ENCODE data around the gene LY86. TPM values are rescaled to one million over a fixed set of nuclear protein-coding genes. Genes with fewer than 3 reads are reported as not detected.

Gene LY86
- total and polyA plus RNA-seq, 2 of the 13 experiments (the other 11 are each of a cell fraction or from before 2014, with no cell fraction given) = not detected

- in situ Hi-C loops (cut with HindIII; ENCODE audit: extremely low pct_ligation_motif_present, low pct_unique_long_range_greater_than_20kb) = no loop called here
- ATAC-seq = no peak
- H3K4me1 ChIP-seq (ENCODE audit: insufficient read depth, low read length) = no peaks in the 10 kb centered on the region
- CTCF ChIA-PET (ENCODE audit: low intra/inter-chr PET ratio, low total read pairs) = no interaction called here
- H3K27ac ChIP-seq (ENCODE audit: extremely low read length, insufficient read depth, low read length) = no peak overlapping the region
- H3K9ac ChIP-seq (ENCODE audit: insufficient read depth, low read depth, low read length) = no peak overlapping the region
- peaks cover 0 to 27% of the 10 kb centered on the region in 2 experiments; a peak in 3 of 5 replicates for H3K27me3 ChIP-seq (ENCODE audit: control insufficient read depth in 1 of 2, insufficient read depth in 2 of 2, low read length in 2 of 2)
- H3K9me3 ChIP-seq (ENCODE audit: low read length) = no peaks in the 10 kb centered on the region
- WGBS (ENCODE audit: low lambda C conversion rate) = 0% methylated on average over 1 of the region's 2 CpGs
- POLR2A ChIA-PET = no interaction called here
- H4K20me1 ChIP-seq (ENCODE audit: insufficient read depth, low read length) = no peaks in the 10 kb centered on the region
- intact Hi-C loops (cut with micrococcal nuclease; ENCODE audit: unreplicated experiment) = no loop called here
- H2AFZ ChIP-seq (ENCODE audit: low read length) = no peak overlapping the region
- H3K36me3 ChIP-seq (replicated peaks in 1 of 2; ENCODE audit: control insufficient read depth in 1 of 2, insufficient read depth in 2 of 2, low read length in 2 of 2) = no peaks in the 10 kb centered on the region
- no peak for FAIRE-seq
- H3K79me2 ChIP-seq (ENCODE audit: insufficient read depth, low read length) = no peaks in the 10 kb centered on the region
- no peak for TF ChIP-seq ZNF574 (CRISPR knock-in tag; IDR thresholded peaks at IDR 0.05)
- TF ChIP-seq HOXD1 (CRISPR knock-in tag; IDR thresholded peaks at IDR 0.05) = no peak
- TF ChIP-seq, protein P1, sequence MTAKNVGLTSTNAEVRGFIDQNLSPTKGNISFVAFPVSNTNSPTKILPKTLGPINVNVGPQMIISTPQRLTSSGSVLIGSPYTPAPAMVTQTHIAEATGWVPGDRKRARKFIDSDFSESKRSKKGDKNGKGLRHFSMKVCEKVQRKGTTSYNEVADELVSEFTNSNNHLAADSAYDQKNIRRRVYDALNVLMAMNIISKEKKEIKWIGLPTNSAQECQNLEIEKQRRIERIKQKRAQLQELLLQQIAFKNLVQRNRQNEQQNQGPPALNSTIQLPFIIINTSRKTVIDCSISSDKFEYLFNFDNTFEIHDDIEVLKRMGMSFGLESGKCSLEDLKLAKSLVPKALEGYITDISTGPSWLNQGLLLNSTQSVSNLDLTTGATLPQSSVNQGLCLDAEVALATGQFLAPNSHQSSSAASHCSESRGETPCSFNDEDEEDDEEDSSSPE (CRISPR knock-in tag; IDR thresholded peaks at IDR 0.05) = no peak
- TF ChIP-seq RBM39 (IDR thresholded peaks at IDR 0.05; ENCODE audit: low read depth, low read length, poor library complexity, severe bottlenecking) = no peak
- TF ChIP-seq ZBTB7A (CRISPR knock-in tag; IDR thresholded peaks at IDR 0.05) = no peak
- no peak for TF ChIP-seq MXD3 (CRISPR knock-in tag; IDR thresholded peaks at IDR 0.05)
- no peak for TF ChIP-seq ZNF143 (CRISPR knock-in tag; IDR thresholded peaks at IDR 0.05)
- no peak for TF ChIP-seq ZNF572 (CRISPR knock-in tag; IDR thresholded peaks at IDR 0.05)
- no peak for TF ChIP-seq MEIS1 (CRISPR knock-in tag; IDR thresholded peaks at IDR 0.05; ENCODE audit: borderline replicate concordance)
- TF ChIP-seq ARNT2 (CRISPR knock-in tag; IDR thresholded peaks at IDR 0.05; ENCODE audit: low read depth) = no peak
- TF ChIP-seq DR1 (CRISPR knock-in tag; IDR thresholded peaks at IDR 0.05) = no peak
- no peak for TF ChIP-seq CENPX (CRISPR knock-in tag; IDR thresholded peaks at IDR 0.05)
- TF ChIP-seq ARNT (IDR thresholded peaks at IDR 0.05) = no peak
- no peak for TF ChIP-seq RARG (CRISPR knock-in tag; IDR thresholded peaks at IDR 0.05; ENCODE audit: low read depth)
- no peak overlapping the region for H3K4me2 ChIP-seq (ENCODE audit: low read depth, low read length)
- BruUV-seq (replicated peaks) = no TSS peak
- no peak for DNase-seq (ENCODE audit: low spot score)
- H3K4me3 ChIP-seq (replicated peaks in 1 of 3; ENCODE audit: insufficient read depth in 1 of 3, low read depth in 2 of 3, low read length in 3 of 3) = no peak overlapping the region
These were observed 2.4 kb upstream of the LY86 start for GRCh38 chr6:6586167-6586566.
